ENCODE results near the gene MLF2.

- no peak for TF ChIP-seq SNAI2 (CRISPR knock-in tag; IDR thresholded peaks at IDR 0.05)
- TF ChIP-seq PATZ1 (CRISPR knock-in tag; IDR thresholded peaks at IDR 0.05; ENCODE audit: borderline replicate concordance), result no peak
- no peak for TF ChIP-seq GLIS3 (CRISPR knock-in tag; IDR thresholded peaks at IDR 0.05)
- TF ChIP-seq, protein P1, sequence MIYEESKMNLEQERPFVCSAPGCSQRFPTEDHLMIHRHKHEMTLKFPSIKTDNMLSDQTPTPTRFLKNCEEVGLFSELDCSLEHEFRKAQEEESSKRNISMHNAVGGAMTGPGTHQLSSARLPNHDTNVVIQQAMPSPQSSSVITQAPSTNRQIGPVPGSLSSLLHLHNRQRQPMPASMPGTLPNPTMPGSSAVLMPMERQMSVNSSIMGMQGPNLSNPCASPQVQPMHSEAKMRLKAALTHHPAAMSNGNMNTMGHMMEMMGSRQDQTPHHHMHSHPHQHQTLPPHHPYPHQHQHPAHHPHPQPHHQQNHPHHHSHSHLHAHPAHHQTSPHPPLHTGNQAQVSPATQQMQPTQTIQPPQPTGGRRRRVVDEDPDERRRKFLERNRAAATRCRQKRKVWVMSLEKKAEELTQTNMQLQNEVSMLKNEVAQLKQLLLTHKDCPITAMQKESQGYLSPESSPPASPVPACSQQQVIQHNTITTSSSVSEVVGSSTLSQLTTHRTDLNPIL (CRISPR knock-in tag; IDR thresholded peaks at IDR 0.05; ENCODE audit: low read depth), result no peak
- no peak for TF ChIP-seq CSDC2 (CRISPR knock-in tag; IDR thresholded peaks at IDR 0.05)
- TF ChIP-seq, protein P2, sequence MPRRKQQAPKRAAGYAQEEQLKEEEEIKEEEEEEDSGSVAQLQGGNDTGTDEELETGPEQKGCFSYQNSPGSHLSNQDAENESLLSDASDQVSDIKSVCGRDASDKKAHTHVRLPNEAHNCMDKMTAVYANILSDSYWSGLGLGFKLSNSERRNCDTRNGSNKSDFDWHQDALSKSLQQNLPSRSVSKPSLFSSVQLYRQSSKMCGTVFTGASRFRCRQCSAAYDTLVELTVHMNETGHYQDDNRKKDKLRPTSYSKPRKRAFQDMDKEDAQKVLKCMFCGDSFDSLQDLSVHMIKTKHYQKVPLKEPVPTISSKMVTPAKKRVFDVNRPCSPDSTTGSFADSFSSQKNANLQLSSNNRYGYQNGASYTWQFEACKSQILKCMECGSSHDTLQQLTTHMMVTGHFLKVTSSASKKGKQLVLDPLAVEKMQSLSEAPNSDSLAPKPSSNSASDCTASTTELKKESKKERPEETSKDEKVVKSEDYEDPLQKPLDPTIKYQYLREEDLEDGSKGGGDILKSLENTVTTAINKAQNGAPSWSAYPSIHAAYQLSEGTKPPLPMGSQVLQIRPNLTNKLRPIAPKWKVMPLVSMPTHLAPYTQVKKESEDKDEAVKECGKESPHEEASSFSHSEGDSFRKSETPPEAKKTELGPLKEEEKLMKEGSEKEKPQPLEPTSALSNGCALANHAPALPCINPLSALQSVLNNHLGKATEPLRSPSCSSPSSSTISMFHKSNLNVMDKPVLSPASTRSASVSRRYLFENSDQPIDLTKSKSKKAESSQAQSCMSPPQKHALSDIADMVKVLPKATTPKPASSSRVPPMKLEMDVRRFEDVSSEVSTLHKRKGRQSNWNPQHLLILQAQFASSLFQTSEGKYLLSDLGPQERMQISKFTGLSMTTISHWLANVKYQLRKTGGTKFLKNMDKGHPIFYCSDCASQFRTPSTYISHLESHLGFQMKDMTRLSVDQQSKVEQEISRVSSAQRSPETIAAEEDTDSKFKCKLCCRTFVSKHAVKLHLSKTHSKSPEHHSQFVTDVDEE (CRISPR knock-in tag; IDR thresholded peaks at IDR 0.05), result no peak
- TF ChIP-seq TOX (CRISPR knock-in tag; IDR thresholded peaks at IDR 0.05; ENCODE audit: borderline replicate concordance), result no peak
Observed at GRCh38 chr12:6703631-6704030, 49.3 kb downstream of the MLF2 start.
